ENCODE measurements around the gene FOXO3.
"Not testable (repeated sequence)": the region's sequence is repeated elsewhere in the genome, so short reads cannot be mapped to it uniquely, and the experiment has no call there.

FOXO3 gene

DNA sequence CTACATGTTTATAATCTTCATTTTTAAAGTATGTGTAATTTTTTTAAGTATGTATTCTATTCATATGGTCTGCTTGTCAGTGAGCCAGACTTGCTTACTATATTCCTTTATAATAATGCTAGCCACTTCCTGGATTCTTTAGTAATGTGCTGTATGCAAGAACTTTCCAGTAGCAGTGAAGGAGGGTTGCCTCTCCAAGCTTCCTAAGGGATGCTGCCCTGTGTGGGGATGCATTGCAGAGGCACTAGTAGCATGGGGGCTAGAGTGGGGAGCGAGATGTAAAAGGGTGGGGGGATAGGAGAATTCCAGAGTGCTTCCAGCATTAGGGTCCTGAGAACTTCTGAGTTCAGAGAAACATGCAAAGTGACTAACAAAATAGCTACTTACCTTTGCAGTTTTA, 121.0 kb downstream of the FOXO3 start:
- not testable (repeated sequence) for DNase-seq (ENCODE audit: low read depth in 2 of 2, low spot score in 1 of 2)

DNA sequence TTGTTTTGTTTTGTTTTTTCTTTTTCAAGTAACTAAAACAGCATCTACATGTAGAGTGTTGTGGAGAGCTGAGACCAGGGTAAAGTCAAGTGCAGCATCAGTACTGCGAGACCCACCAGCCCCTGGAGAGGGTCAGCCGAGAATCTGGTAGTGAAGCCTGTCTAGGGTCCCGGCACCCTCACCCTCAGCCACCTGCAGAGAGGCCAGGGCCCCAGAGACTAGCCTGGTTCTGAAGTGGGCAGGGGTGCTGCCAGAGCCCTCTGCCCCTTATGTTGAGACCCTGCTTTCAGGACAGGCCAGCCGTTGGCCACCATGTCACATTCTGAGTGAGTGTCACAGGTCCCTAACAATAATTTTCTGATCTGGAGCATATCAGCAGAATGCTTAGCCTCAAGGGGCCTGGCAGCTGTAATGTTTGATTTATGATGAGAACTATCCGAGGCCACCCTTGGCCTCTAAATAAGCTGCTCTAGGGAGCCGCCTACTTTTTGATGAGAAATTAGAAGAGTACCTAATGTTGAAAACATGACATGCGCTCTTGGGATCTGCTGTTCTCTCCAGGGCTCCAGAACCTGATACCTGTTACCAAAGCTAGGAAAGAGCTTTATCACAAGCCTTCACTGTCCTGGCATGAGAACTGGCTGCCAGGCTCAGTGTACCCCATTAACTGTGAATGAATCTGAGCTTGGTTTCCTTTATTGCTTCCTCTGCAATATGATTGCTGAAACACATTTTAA, 121.8 kb downstream of the FOXO3 start:
- DNase-seq (ENCODE audit: low read depth in 2 of 2, low spot score in 1 of 2), result not testable (repeated sequence)

DNA sequence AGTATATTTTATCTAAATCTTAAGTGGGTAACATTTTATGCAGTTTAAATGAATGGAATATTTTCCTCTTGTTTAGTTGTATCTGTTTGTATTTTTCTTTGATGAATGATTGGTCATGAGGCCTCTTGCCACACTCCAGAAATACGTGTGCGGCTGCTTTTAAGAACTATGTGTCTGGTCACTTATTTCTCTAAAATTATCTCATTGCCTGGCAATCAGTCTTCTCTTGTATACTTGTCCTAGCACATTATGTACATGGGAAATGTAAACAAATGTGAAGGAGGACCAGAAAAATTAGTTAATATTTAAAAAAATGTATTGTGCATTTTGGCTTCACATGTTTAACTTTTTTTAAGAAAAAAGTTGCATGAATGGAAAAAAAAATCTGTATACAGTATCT, 123.3 kb downstream of the FOXO3 start:
- DNase-seq (ENCODE audit: low read depth in 2 of 2, low spot score in 1 of 2), result not testable (repeated sequence)

DNA sequence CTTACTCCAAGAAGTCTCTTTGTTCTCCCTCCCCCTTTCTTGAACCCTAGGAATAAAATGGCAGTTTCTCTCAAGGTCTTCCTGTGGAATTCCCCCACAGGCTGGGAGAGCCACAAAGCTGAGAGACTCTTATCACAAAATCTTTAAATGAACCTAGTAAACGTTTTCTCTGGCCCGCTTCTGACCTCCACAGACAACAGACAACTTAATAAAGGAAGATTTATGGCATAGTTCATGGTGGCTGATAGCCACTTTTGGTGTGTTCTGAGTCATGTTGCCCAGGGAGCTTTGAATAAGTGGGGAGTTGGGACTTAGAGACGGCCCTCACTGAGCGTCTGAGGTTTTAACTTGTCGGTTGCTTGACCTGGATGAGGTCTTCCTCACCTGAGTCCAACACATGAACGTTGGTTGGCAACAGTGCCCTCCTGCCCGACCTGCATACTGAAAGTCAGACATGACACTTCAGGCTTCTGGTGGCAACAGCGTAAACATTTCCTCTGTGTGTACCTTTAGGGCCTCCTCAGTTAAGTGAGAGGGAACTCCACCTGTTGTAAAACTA, 124.1 kb downstream of the FOXO3 start:
- DNase-seq (ENCODE audit: low read depth in 2 of 2, low spot score in 1 of 2), result no peak

DNA sequence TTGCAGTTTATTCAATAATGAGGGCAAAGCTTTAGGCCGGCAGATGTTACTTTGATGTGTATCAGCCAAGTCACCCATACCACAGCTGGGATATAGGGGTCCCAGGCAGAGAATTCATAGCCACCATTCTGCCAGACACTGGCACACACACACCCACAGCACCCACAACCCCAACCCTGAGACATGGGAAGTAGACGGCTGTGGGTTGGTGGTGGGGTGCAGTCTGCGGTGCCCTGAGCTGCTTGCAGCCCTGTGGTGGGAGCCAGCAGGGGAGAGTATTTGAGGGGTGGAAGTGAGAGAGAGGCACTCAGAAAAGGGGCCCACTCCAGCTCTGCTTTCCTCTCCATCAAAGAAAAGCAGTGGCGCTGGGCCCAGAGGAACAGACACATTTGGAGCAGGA, 125.3 kb downstream of the FOXO3 start:
- no peak for DNase-seq (ENCODE audit: low read depth in 2 of 2, low spot score in 1 of 2)

DNA sequence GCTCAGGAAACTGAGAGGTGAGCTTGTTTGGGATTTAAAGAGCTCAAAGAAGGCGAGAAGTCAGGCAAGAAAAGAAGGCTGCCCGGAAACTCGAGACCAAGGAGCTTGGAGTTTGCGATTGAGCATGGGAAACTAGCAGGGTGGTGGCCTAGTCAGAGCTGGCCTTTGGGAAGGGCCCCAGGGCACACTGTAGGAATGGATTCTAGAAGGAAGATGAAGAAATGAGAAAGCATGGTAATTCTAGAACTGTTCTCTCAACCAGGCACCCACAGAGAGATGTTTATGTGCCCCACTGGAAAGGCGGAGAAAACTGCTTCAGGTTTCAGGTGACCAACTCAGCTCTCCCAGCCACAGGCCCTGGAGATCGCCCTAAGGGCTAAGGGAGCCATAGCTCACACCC, 126.2 kb downstream of the FOXO3 start:
- no peak for DNase-seq (ENCODE audit: low read depth in 2 of 2, low spot score in 1 of 2)

DNA sequence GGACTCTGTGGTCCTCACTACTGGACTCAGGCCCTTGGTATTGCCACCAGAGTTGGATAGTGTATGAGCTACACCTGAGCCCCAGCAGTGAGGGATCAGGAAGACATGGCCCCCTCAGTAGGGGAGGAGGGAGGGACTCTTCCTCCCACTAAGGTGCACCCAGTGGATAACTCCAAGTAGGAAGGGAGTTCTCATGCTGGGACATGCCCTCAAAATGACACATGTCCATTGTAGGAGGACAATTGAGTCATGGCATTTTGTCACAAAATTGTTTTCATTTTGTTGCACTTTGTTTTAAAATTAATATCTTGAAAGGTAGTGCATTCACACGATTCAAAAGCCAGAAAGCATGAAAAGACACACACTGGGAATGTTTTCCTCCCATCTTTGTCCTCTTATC, 127.2 kb downstream of the FOXO3 start:
- DNase-seq (ENCODE audit: low read depth in 2 of 2, low spot score in 1 of 2), result no peak

DNA sequence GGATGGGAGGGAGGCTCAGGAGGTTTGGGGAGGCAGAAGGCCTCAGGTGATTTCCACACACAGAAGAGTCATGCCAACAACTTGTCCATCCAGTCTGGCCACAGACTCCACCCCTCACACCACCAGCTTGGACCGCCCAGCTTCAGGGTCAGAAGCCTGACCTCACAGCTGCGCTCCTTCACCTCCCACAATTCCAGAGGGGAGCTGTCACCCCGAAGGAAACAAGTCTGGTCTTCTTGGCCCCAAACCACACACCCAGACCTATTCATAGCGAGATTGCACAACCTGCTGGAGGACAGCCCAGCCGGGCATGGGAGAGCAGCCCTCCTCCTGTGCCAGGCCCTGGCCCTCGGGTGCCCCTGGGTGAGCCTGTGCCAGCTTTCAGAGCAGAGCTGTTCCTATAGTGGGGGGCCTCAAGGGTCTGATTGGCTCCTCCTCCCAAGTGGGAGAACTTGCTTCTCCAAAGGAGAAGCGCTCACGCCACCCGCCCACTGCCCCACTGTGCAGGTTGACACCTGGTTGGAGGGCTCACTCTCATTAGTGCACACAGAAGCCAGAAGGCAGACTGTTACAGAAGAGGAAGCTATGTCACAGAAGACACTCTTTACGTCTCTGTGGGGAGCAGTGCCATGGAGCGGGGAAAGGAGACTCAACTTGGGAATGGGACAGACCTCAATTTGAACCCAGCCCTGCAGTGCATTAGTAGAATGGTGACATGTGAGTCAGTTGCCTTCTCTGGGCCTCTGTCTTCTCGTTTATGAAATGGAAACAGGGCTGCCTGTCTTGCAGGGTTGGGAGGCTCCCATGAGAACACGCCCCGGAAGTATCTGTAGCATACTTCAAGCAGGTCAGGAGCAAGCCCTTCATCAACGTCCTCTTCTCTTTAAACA, 128.8 kb downstream of the FOXO3 start:
- DNase-seq (ENCODE audit: low read depth in 2 of 2, low spot score in 1 of 2), result no peak

DNA sequence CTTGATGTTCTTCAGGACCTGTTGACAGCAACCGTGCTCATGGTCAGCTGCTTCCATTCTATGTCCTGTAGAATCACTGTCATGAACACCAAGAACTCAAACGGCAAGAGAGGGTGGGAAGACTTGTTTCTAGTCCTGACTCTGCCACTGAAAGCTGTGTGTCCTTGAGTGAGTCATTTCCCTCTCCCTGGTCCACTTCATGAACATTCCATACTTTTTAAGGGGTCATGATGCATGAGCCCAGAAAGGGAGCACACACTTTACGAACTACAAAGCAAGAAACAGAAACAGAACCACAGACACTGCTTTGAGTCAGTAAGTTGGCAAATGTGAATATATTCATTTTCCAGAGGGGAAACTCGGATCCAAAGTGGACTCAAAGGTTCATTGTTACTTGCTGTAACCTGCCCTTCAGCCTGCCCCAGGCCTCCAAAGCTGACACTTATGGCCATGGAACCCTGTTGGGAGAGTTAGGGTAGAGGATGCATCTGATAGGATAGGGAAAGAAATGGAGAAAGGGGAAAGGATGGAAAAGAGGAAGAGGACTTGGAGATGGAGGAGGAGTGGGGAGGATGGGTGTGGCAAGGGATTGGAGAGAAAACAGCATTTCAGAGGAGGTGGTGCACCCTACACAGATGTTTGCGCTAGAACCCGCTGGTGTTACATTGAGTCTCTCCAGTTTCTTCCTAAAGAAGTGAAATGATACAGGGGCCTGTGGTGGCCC, 129.8 kb downstream of the FOXO3 start:
- DNase-seq (ENCODE audit: low read depth in 2 of 2, low spot score in 1 of 2), result no peak

DNA sequence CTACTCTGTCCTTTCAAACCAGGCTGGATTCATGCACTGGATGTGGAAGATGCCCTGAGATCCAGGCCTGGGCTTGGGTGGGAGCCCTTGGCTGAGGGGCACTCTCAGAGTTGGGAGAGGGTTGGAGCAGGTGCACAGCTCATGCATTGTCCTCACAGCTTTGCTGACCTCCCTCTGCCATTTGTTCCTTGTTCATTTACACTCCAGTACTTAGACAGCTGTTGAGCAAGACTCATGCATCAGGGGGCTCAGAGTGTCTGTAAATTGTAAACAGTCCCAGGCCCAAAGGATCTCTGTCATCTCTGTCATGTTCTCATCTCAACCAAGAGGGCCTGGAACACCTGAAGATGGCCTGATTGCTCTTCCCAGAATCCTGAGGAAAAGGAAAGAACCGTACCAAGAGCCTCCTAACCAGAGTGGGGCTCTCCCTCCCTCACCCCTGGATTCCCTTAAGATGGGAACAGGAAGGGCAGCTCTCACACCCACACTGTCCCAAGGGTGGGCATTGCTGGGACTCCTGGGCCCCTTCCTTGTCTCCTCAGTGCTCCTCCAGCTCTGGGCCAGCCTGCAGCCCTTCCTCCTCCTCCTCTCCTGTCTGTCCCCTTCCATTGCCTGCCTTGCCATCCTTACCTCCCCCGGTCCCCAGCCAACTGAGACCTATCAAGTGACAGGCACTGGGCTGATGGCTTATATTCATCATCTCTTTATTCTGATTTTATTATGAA, 132.9 kb downstream of the FOXO3 start:
- DNase-seq (ENCODE audit: low read depth in 2 of 2, low spot score in 1 of 2), result no peak

DNA sequence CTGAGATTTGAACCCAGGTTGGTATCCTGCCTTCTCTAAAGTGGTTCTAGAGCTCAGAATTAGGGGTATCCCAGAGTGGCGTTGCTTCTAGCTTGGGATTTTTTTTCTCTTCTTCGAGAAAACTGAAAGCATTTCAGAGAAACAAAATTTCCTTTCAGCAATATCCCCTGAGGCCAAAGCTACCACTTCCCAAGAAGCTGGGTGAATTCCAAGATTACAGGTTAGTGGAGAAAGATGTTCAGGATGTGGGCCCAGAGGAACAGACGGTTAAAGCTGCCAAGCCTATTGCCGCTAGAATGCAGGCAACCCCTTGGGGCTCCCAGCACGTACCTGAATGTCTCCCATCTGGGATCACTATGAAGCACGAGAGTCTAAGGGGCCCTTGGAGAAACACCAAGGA, 134.1 kb downstream of the FOXO3 start:
- no peak for DNase-seq (ENCODE audit: low read depth in 2 of 2, low spot score in 1 of 2)

DNA sequence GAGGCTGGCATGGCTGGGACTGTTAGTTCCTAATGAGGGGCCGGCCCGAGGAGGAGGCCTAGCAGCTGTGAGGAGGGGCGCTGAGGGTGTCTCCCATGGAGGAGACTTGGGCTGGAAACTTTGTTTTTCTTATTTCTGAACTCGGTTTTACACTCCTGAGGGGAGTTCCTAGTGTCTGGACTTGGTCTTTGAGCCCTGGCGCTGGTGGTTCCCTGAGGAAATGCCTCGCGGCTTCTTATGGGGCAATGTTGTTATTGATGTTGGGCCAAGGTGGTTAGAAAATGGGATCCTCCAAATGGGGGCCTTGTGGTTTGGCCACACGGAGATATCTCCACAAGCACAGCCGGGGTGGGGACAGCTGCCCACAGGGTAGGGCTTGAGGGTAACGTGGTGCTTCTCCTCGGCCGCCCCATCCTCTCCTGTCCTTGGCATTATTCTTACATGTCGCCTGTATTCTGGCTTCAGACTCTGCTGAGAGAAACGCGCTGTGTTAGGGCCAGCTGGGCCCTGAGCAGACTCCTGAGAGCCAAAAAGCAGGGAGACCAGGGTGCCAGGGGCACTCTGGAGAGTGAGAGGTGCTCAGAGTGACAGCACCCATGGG, 136.9 kb downstream of the FOXO3 start:
- DNase-seq (ENCODE audit: low read depth in 2 of 2, low spot score in 1 of 2), result no peak

DNA sequence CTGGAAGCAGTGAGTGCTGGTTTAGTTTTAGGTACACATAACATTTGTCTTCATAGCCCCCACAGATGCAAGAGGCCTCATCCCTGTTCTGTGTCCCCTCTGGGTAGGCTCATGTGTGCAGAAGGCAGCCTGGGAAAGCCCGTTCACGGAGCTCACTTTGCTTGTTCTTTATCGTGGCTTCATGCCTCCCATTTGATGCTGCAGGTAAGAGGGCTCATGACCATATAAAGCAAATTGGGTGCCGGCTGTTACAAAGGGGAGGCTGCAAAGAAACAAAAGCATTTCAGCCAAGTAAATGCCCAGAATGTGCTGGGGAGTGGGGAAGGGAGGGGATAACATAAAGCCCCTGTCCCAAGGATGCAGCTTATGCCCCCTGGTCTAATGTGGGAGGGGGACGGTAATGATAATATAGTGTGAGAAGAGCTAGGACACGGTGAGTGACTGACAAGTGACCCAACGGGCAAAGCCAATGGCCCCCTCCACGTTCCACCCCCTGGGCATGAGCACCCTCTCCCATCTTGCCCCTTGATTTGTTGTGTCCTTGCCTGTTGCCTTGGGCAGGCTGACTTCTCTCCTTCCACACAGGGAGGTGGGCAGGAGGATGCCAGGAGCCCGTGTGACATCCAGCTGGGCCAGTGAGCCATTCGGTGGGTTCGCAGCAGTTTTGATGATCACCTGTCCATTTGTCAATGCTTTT, 138.0 kb downstream of the FOXO3 start:
- DNase-seq (ENCODE audit: low read depth in 2 of 2, low spot score in 1 of 2), result no peak

DNA sequence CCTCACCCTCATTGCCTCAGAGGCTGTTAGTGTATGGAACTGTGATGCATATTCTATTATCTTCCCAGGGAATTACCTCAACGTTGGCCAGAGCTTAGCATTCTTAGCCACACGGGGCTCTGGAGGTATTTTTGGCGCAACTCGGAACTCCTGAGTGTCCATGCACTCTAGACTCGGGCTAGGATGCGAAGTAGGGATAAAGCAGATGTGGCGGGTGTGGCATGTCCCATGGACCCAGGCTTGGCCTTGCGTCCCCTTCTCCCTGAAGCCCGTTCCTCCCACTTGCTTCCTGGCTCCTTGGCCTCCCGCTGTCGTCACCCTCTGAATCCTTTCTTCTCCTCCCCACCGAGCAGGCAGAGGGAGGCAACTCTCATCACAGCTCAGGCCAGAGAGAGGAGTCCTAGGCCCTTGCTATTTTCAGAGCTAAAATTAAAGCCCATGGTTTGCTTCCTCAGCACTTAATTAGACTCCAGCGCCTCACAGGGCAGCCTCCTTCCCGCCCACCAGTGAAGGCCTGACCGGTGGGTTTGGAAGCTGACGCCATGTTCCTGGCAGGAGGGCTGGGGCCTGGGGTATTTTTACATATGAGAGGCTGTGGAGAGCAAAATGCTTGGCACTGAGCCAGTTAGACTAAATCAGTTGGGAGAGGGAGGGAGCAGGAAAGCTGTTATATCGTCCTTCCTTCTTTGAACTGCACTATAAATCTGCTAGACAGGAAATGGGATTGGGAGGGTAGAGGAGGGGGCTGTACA, 138.7 kb downstream of the FOXO3 start:
- no peak for DNase-seq (ENCODE audit: low read depth in 2 of 2, low spot score in 1 of 2)

DNA sequence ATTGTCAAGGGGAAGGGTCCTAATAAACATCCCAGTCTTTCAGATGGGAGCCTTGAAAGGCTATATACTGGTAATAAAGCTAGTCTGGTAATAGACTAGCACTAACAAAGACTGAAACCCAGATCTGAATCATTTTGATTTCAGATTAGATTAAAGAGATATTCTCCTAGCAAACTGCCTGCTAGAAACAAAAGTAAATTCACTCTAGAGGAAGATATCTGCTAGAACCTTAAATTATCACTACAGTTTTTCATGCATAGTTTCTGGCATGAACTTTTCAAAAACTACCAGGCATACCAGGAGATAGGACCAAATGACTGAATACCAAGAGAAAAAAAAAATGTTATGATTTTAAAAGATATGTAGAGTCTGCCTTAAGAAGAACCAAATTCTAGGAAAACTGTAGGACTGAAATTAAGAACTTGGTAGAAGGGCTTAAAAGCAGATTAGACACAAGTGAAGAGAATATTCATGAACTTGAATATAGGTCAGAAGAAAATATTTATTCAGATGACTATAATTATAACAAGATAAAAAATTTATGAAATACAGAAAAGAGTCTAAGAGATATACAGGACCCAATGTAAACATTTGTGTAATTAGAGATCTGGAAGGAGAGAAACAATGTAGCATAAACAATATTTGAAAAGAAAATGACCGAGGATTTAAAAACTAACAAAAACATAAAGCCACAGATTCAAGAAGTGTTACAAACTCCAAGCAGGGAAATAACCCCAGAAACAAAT, 141.6 kb downstream of the FOXO3 start:
- DNase-seq (ENCODE audit: low read depth in 2 of 2, low spot score in 1 of 2), result no peak

DNA sequence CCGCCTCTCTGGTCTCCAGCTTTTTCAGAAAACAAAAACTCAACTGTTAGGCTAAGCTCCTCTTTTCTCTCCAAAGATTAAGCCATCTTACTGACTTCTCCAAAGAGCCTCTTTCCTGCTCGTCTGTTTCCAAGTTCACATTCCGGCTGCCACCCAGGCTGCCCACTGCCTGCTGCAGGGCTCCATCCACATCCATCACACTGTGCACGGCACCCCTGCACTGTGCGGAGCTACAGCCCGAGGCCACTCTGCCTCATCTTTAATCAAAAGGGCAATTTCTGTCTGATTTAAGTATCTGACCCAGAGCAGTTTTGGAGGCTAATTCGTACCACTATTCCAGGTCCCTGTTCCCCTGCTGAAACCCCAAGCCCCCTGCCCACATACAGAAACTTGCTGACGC, 145.9 kb downstream of the FOXO3 start:
- no peak for DNase-seq (ENCODE audit: low read depth in 2 of 2, low spot score in 1 of 2)

DNA sequence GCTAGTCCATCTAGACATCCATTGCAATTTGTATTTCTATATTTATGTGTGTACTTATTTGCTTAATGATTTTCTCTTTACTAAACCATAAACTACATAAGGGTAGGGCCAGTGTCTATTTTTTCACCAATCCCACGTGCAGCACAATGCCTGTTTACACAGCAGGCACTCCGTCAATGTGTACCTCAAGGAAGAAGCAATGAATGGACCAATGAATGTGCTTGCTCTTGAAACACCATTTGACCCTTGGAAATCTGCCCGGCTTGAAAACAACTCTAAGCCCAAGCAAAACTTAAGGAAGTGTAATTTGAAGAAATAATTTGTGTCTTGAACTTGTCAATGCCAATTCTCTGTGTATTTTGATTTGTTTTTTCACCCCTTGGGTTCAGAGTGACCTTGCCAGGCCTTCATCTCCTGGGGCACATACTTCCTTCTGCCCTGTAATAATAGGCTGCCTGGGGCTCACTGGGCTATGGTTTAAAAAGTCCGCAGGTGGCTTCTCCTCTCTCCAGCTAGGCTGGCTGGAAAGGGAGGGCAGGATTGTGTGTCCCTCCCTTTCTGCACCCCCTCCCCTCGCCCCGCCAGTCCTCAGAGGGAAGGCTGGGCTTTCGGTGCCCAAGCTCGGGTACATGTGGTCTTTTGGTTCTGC, 146.7 kb downstream of the FOXO3 start:
- DNase-seq (ENCODE audit: low read depth in 2 of 2, low spot score in 1 of 2), result no peak

DNA sequence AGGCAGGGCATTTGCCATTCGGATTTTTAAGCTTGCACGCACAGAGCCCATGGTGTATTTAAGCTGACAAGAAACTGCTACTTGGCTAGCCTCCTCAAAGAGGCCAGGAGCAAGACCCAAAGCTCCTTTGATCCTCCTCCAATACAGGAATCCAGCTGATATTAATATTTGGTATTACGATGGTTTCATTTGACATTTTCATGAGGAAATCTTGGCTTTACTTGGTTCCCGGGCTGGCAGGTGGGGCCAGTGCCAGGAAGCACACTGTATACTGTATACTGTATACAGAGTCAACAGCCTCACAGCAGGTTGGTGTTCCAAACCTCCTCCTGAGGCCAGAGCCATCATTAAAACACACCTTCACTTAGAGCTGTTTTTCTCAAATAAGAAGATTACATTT, 149.3 kb downstream of the FOXO3 start:
- no peak for DNase-seq (ENCODE audit: low read depth in 2 of 2, low spot score in 1 of 2)
